Neural crest cell (in vitro differentiated cells): ENCODE data around the gene TYW1B. TPM values are rescaled to one million over a fixed set of nuclear protein-coding genes. Genes with fewer than 3 reads are reported as not detected.
"Not testable (repeated sequence)": the region's sequence is repeated elsewhere in the genome, so short reads cannot be mapped to it uniquely, and the experiment has no call there.

Source experiments
- DNase-seq: peaks from one replicate; pipeline ENCODE4 v3.0.0; 2021; ENCODE audit warnings: low read depth, mixed read lengths, low spot score
- H3K27ac Mint-ChIP-seq: one replicate; pipeline ENCODE4 v1.8.0; 2021; ENCODE audit warnings: mild to moderate bottlenecking, mixed read lengths; ENCODE audit not compliant: unreplicated experiment
- H3K27me3 Mint-ChIP-seq: 2 replicates; pipeline ENCODE4 v1.8.0; 2021; ENCODE audit warnings: low read depth, mild to moderate bottlenecking, mixed read lengths
- H3K36me3 Mint-ChIP-seq: 2 replicates; pipeline ENCODE4 v1.8.0; 2021; ENCODE audit warnings: low read depth, mild to moderate bottlenecking, mixed read lengths
- H3K4me1 Mint-ChIP-seq: 2 replicates; pipeline ENCODE4 v1.8.0; 2021; ENCODE audit warnings: mixed read lengths
- H3K4me3 Mint-ChIP-seq: one replicate; pipeline ENCODE4 v1.8.0; 2021; ENCODE audit warnings: mild to moderate bottlenecking, mixed read lengths
- H3K9me3 Mint-ChIP-seq: 2 replicates; pipeline ENCODE4 v1.8.0; 2021; ENCODE audit warnings: mixed read lengths
- CTCF ChIP-seq: fragments of 200-600 bp; sonication (generic); conservative IDR thresholded peaks from 2 replicates; pipeline ENCODE4 v1.5.0; 2021; ENCODE audit warnings: antibody characterized with exemption, mild to moderate bottlenecking
- total RNA-seq: library from RNA; stranded (reverse); gene quantifications from 2 replicates; pipeline ENCODE4 v1.2.1, GENCODE V29; 2021

Gene TYW1B
- total RNA-seq, 1 donor from 2014 or later, result 2.7 TPM

DNA sequence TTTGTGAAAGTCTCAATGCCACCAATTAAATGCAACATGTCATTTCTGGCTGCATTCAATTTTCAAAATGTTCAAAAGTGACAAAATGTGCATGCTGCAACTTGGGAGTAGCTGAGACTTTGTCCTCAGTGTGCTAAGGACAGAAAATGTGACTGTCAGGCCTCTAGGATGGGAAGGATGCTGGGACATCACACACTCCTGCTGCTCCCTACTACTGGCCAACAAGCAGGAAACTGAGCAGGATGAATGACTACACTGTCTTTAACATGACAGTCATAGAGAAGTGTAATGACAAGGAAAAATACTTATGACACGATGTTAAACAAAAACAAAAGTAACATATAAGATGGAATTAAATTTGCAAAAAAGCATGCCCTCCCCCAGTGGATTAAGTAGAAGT is 138.7 kb downstream of the TYW1B start:
- not testable (repeated sequence) for H3K9me3 Mint-ChIP-seq, H3K36me3 Mint-ChIP-seq, H3K27me3 Mint-ChIP-seq, H3K4me3 Mint-ChIP-seq, H3K27ac Mint-ChIP-seq, DNase-seq
- peaks cover 25% of the 10 kb centered on the region for H3K4me1 Mint-ChIP-seq

DNA sequence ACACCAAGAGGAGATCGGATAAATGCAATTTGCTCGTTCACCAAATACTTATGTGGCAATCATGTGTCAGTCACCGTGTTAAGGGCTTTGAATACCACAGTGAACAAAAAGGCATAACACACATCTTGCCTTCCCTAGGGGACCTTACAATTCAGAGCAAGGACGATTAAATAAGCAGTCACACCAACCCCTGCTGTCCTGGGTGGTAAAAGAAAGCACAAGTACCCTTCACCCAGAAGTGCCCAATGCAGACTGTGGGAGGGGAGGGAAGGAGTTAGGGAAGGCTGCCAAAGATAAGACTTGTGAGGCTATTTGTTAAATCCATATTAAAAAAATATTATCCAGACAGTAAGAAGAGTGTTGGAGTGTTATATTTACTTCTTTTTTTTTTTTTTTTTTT is 146.8 kb downstream of the TYW1B start:
- not testable (repeated sequence) for H3K27ac Mint-ChIP-seq, H3K27me3 Mint-ChIP-seq, DNase-seq, H3K36me3 Mint-ChIP-seq, H3K9me3 Mint-ChIP-seq, H3K4me3 Mint-ChIP-seq
- peaks cover 19% of the 10 kb centered on the region for H3K4me1 Mint-ChIP-seq

DNA sequence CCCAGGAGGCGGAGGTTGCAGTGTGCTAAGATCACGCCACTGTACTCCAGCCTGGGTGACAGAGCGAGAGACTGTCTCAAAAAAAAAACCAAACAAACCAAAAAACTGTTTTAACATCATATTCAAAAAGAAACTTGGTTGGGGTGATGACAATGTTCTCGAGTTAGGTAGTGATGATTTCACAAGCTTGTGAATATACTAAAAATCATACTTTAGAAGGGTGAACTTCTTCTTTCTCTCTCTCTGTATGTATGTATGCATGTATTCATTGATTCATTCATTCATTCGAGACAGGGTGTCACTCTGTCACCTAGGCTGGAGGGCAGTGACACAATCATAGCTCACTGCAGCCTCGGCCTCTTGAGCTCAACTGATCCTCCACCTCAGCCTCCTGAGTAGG is 151.1 kb downstream of the TYW1B start:
- H3K36me3 Mint-ChIP-seq, H3K4me3 Mint-ChIP-seq, DNase-seq, H3K4me1 Mint-ChIP-seq, H3K9me3 Mint-ChIP-seq, H3K27ac Mint-ChIP-seq, H3K27me3 Mint-ChIP-seq: not testable (repeated sequence)

GRCh38 chr7:72676086-72676690 is 151.8 kb downstream of the TYW1B start:
- H3K4me1 Mint-ChIP-seq, H3K36me3 Mint-ChIP-seq, H3K9me3 Mint-ChIP-seq, H3K27ac Mint-ChIP-seq, H3K4me3 Mint-ChIP-seq, H3K27me3 Mint-ChIP-seq, DNase-seq: not testable (repeated sequence)

DNA sequence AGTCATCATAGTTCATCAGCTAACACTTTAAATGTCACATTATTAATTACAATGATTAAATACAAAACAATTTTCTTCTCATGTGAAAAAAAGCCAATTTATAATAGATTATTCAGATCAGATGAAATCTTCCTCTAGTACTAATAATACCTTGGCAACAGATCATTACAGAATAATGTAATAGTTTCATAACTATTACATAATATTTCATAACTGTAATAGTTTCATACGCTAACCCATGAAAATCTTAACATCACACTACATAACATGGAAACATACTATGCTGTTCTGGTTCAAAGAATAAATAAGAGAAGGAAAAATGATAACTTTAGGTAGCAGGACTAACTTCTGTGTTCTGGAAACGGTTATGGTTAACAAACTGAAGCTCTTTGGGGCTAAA is 152.3 kb downstream of the TYW1B start:
- not testable (repeated sequence) for H3K9me3 Mint-ChIP-seq, H3K27me3 Mint-ChIP-seq, H3K4me3 Mint-ChIP-seq, H3K4me1 Mint-ChIP-seq, DNase-seq, H3K36me3 Mint-ChIP-seq, H3K27ac Mint-ChIP-seq

- Mint-ChIP-seq H3K4me1 (no peaks in the 10 kb centered on the region), H3K27me3 (no peaks in the 10 kb centered on the region), H3K4me3 (no peak overlapping the region), H3K27ac (no peak overlapping the region), H3K36me3 (no peaks in the 10 kb centered on the region), H3K9me3 (no peaks in the 10 kb centered on the region)
- TF ChIP-seq CTCF, result no peak
- DNase-seq, result no peak
Observed at GRCh38 chr7:72674394-72674793, 153.6 kb downstream of the TYW1B start.

- not testable (repeated sequence) for H3K9me3 Mint-ChIP-seq, H3K4me3 Mint-ChIP-seq, H3K4me1 Mint-ChIP-seq, DNase-seq, H3K36me3 Mint-ChIP-seq, H3K27me3 Mint-ChIP-seq, H3K27ac Mint-ChIP-seq
Observed at GRCh38 chr7:72670850-72671249, 157.2 kb downstream of the TYW1B start.

DNA sequence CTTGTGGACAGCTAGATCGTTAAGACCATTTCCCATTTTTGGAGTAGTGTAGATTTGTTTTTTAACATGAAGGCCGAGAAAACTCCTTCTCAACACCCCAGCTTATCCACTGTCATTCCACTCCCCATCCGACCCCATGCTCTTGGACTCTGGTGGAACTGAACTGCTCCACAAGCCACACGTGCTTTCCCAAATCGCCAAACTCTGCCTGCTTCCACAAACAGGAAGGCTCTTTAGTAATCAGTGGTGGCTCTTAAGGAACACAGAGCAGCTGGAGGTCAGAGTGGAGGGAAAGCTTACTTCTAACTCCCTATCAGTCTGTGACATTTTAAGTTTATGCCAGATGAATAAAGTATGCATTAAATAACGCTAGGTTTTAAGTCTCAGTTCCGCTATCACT is 159.6 kb downstream of the TYW1B start:
- H3K27me3 Mint-ChIP-seq, H3K9me3 Mint-ChIP-seq, DNase-seq, H3K4me3 Mint-ChIP-seq, H3K4me1 Mint-ChIP-seq, H3K27ac Mint-ChIP-seq: not testable (repeated sequence)
- peaks cover 12% of the 10 kb centered on the region for H3K36me3 Mint-ChIP-seq

- H3K27ac Mint-ChIP-seq, H3K4me1 Mint-ChIP-seq, H3K4me3 Mint-ChIP-seq, H3K9me3 Mint-ChIP-seq, H3K27me3 Mint-ChIP-seq, DNase-seq: not testable (repeated sequence)
- peaks cover 12% of the 10 kb centered on the region for H3K36me3 Mint-ChIP-seq
Observed at GRCh38 chr7:72667049-72667448, 161.0 kb downstream of the TYW1B start.

DNA sequence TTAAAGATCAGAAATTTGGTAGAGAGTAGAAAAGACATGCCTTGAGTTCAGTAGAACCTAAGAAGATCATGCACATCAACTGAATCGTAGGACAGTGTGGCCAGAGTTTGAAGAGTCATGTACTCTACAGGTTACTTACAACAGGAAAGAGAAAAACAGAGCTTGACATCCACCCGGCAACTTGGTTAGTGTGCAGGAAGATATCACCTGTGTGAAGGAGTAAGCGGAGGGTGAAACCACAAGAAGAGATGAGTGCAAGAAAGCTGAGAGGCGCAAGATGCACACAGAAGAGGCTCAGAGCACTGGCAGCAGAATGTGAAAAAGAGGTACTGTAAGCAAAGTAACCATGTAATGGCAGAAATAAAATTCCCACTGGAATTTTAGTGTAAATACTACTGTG is 179.4 kb downstream of the TYW1B start:
- not testable (repeated sequence) for H3K36me3 Mint-ChIP-seq, H3K27me3 Mint-ChIP-seq, DNase-seq, H3K4me3 Mint-ChIP-seq, H3K4me1 Mint-ChIP-seq, H3K9me3 Mint-ChIP-seq, H3K27ac Mint-ChIP-seq

DNA sequence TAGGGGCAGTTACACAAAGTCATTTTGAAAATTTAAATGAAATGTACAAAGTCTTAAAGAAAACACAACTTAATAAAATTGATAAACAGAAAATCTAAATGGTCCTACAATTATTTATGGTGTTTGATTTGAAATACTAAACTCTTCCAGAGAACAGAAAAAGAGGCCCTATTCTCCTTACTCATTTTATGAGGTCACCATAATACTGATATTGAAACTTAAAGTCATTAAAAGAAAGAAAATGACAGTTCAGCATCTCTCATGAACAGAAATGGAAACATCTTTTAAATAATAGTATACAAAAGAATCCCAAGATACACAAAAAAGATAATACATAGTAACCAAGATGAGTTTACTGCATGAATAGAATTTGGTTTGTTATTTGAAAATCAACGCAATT is 184.3 kb downstream of the TYW1B start:
- DNase-seq, result not testable (repeated sequence)

DNA sequence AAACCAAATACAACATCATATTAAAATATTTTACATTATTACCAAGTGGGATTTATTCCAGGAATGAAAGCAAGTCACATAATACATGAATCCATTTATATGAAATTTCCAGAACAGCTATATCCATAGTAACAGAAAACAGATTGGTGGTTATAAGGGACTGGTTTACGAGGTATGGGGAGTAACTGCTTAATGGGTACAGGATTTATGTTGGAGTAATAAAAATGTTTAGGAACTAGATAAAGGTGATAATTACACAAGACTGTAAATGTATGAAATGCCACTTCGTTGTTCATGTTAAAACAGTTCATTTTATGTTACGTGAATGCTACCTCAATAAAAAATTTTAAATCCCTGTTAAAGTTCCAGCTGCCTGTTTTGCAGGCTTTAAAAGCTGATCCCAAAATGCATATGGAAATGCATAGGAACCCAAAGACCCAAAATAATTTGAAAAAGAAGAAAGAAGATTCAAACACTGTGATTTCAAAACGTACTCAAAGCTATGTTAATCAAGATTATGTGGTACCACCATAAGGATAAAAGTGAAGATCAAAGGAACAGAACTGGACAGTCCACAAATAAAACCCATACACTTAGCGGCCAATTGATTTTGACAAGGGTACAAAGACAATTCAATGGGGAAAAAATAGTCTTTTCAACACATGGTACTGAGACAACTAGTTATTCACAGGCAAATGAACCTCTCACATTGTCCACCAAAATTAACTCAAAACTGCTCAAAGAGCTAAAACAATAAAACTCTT is 186.3 kb downstream of the TYW1B start:
- not testable (repeated sequence) for H3K27ac Mint-ChIP-seq, H3K36me3 Mint-ChIP-seq
- peaks cover 11% of the 10 kb centered on the region for H3K4me1 Mint-ChIP-seq

More for the DNA sequence above, 184.3 kb downstream of the TYW1B start:
- peaks cover 11% of the 10 kb centered on the region for H3K4me1 Mint-ChIP-seq
- H3K4me3 Mint-ChIP-seq, H3K36me3 Mint-ChIP-seq, H3K27me3 Mint-ChIP-seq, H3K9me3 Mint-ChIP-seq, H3K27ac Mint-ChIP-seq: not testable (repeated sequence)

GRCh38 chr7:72640740-72641139 is 187.3 kb downstream of the TYW1B start:
- DNase-seq, H3K27ac Mint-ChIP-seq, H3K4me3 Mint-ChIP-seq, H3K27me3 Mint-ChIP-seq, H3K36me3 Mint-ChIP-seq, H3K9me3 Mint-ChIP-seq: not testable (repeated sequence)
- peaks cover 11% of the 10 kb centered on the region for H3K4me1 Mint-ChIP-seq

More for the DNA sequence above, 186.3 kb downstream of the TYW1B start:
- not testable (repeated sequence) for H3K27me3 Mint-ChIP-seq, H3K4me3 Mint-ChIP-seq, DNase-seq, H3K9me3 Mint-ChIP-seq
